ENCODE measurements around the gene PHACTR1.

PHACTR1 gene

DNA sequence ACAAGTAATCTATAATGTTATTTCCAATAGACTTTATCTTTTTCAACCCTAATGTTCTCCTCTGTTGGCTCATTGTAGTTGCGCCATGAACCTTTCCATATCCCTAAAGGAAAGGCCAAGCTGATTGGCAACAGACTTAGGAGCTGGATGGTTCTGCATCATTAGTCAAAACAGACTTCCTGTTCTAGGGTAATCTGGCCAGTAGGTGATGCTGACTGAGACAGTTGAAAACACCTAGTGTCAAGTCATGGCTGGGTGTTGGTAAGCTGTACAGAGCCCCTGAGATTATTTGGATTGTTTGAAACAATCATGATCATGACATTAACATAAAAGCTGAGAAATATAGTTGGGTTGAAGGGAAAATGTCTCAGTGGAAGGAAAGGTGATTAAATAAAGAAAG lies 231.4 kb downstream of the PHACTR1 start:
- DNase-seq (ENCODE audit: low spot score) (no peak), FAIRE-seq (no peak)

GRCh38 chr6:12950976-12951375 lies 234.4 kb downstream of the PHACTR1 start:
- DNase-seq (ENCODE audit: low spot score): no peak
- FAIRE-seq: no peak

- DNase-seq (ENCODE audit: low spot score): no peak
- FAIRE-seq: no peak
Observed at GRCh38 chr6:12951415-12951814, 234.8 kb downstream of the PHACTR1 start.

DNA sequence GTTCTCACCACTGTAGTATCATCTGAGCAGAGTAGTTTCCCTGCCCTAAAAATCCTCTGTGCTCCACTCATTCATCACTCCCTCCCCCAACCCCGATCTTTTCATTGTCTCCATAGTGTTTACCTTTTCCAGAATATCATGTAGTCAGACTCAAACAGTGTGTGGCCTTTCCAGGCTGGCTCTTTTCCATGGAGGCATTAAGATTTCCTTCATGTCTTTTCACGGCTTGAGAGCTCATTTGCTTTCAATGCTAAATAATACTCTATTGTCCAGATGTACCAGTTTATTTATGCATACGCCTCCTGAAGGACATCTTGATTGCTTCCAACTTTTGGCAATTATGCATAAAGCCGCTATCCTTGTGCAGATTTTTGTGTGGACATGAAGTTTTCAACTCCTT lies 235.8 kb downstream of the PHACTR1 start:
- no peak for FAIRE-seq
- no peak for DNase-seq (ENCODE audit: low spot score)

DNA sequence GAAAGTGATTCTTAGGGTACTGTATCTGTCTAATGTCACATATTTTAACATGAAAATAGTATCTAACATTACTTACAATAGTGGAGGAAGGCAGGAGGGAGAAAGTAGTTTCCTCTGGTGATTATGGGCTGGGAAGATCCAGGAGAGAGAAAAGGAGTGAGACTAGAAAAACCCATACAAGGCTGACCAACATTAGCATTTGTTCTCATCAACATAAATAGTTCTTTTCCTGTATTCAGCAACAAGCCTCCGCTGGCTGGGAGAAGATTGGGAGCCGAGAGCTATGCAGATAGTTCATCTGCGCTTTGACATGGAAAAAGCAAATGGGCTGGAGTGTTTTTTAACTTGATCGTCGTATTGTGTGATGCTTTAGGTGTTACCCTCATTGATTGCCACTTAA lies 239.4 kb downstream of the PHACTR1 start:
- DNase-seq (ENCODE audit: low spot score) (no peak), FAIRE-seq (no peak)

DNA sequence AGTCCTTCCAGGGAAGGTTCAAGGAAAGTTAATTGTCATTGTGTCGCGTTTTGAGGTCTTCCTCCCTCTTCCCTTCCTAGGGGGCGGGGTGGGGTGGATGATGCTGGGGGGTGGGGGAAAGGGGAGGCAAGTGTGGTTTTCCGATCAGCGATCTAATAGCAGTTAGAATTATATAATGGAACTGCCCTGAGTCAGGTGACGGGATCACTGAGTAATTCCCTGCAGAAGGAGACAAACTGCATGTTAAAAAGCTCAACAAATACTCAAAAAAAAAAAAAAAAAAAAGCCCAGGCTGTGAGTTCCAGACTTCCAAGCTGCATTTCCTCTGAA lies 240.4 kb downstream of the PHACTR1 start:
- DNase-seq (ENCODE audit: low spot score) (no peak), FAIRE-seq (no peak)

DNA sequence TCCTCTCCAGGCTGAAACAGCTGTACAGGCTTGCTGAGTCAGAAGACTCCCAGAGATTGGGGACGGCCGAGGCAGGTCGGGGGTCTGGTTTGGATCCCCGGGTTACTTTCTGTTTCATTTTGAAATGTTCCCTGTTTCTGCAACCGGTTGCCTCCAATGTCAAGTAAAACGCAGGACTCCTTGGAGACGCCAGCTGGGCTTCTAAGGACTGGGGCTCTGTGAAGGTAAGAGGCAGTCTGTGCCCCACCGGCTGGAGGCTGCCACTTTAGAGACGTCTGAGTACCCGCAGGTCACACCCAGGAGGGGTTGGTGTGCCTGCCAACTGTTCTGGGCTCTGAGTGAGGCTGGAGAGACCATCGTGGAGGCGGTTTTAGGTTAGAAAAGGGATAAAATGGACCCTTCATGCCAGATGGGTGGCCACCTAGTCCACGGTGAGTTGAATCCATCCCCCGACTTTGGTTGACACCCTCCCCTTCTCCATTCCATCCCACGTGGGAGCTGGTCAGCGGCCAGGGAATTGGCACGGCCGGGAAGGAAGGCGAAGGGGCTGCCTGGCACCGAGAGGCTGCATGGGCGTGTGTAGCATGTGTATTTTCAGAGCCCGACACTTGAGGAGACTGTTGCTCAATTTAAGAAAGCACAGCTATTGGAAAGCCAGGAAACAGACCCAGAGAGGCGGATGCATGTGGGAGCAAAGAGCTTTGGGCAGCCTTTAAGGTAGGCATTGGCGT lies 240.9 kb downstream of the PHACTR1 start:
- FAIRE-seq: no peak

DNA sequence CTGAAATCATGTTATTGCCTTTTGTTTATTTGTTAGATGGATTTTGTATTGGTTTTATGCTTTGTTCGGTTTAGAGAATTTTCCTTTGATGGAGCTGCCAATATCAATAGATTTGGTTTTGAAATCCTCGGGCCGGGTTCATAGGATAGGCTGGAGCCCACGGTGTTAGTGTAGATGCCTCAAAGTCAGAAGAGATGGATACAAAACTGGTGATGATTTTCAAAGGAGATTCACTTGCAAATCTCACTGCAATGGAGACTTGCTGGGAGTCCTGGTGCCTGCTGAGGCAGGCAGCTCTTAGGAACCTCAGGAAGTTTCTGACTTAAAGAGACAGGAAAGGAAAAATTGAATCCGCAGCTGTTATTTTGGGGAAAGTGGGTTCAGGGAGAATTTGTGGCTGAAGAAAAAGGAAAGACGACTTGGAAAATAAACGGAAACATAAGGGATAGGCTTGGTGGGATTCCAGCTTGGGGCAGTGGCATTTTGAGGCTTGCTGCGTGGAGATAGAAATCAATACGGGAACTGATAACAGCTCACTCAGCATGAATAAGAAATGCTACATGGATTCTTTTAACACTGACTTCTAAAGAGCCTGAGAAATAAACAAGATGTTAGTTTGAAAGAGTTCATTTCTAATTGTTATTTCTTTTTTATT lies 241.6 kb downstream of the PHACTR1 start:
- DNase-seq (ENCODE audit: low spot score): no peak

More for the DNA sequence above, 240.9 kb downstream of the PHACTR1 start:
- no peak for DNase-seq (ENCODE audit: low spot score)

DNA sequence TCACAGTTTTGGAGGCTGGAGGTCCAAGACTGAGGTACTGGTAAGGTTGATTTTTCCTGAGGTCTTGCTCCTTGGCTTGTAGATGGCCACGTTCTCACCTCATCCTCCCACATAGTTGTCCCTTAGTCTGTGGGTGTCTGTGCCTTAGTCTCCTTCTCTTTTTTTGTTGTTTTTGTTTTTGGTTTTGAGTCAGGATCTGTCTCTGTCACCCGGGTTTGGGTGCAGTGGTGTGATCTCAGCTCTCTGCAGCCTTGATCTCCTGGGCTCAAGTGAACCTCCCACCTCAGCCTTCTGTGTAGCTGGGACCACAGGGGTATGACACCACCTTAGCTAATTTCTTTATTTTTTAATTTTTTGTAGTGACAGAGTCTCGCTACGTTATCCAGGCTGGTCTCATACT lies 245.2 kb downstream of the PHACTR1 start:
- DNase-seq (ENCODE audit: low spot score): no peak
- no peak for FAIRE-seq

More for the DNA sequence above, 241.6 kb downstream of the PHACTR1 start:
- no peak for FAIRE-seq

- FAIRE-seq: no peak
- DNase-seq (ENCODE audit: low spot score): no peak
Observed at GRCh38 chr6:12962529-12962928, 246.0 kb downstream of the PHACTR1 start.

- DNase-seq (ENCODE audit: low spot score) (no peak), FAIRE-seq (no peak)
Observed at GRCh38 chr6:12962987-12963386, 246.4 kb downstream of the PHACTR1 start.

DNA sequence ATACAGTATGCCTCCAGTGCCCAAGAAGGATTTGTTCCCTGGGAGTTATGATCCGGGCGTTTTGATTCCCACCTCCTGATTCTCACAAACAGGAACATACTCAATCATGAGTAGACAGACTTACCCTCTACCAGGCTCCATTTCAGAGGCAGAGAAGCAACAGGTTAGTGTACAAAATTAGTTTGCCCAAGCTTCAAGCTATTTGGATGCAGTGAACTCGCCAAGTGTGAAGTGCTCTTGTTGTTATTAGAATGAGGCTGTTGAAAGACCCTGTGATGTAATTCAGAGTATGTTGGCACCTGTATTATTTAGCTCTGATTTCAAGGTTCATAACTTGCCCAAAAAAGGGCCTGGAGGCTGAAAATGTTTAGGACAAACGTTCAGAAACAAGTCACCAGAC lies 247.0 kb downstream of the PHACTR1 start:
- FAIRE-seq: no peak

DNA sequence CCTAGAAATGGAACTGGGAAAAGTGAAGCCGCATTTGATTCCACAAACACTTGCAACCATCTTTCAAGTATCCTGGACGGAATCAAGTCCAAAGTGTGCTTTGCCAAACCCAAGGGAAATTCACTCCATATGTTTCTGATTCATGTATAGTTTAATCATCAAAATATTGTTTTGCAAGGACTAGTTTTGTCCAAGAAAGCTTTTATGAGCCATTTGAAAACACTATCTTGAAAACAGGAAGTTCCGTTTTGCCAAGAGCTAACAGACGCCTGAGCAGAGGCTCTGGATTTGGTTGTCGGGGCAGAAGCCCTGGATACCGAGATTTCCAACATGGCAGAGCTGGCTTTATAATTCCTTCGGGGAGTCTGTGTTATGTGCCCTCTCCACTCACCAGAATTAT lies 251.1 kb downstream of the PHACTR1 start:
- FAIRE-seq: no peak
- DNase-seq (ENCODE audit: low spot score): no peak

More for the DNA sequence above, 247.0 kb downstream of the PHACTR1 start:
- DNase-seq (ENCODE audit: low spot score): no peak

- DNase-seq (ENCODE audit: low spot score) (no peak), FAIRE-seq (no peak)
Observed at GRCh38 chr6:12968290-12968689, 251.7 kb downstream of the PHACTR1 start.

DNA sequence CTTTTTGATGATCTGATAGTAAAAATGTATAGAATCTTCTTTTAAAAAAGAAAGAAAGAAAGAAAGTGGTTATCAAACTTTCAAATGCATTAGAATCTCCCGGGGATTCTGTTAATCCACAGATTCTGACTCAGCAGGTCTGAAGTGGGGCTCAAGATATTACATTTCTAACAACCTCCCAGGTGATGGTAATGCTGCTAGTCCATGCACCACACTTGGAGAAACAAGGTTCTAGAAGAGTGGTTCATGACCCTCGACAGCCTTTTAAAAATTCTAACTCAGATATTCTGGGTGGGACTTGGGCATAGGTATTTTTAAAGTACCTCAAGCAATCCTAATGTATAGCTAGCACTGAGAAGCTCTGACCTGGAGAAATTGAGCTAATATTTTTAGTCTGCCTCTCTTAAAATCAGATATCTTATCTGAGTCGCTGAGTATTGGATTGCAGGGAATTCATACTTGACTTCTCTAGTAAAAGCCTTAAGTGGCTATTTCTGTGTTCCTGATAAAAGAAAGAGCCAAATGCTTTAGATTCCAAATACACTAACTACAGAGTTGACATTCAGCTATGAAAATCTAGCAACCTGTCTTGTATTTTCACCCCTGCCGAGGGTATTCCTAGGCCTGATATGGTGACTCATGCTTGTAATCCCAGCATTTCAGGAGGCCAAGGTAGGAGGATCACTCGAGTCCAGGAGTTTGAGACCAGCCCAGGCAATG lies 252.4 kb downstream of the PHACTR1 start:
- no peak for DNase-seq (ENCODE audit: low spot score)

DNA sequence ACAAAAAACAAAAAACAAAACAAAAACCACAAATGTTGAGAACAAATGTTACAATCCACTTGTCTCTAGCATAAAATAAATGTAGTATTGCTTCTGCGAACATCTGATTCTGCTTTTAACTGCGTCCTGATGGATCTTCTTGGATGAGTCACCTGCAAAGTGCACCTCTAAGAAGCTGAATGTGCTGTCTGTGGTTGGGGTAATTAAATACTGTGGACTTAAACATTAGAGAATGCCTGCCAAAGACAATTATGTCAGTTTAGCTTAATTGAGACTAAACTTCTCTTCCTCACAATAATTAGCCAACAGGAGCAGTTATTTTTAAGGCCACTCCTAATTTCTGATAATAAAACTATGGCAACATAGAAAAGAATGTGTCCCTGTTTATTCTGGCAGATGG lies 253.4 kb downstream of the PHACTR1 start:
- FAIRE-seq: no peak
- no peak for DNase-seq (ENCODE audit: low spot score)

More for the DNA sequence above, 252.4 kb downstream of the PHACTR1 start:
- no peak for FAIRE-seq

- DNase-seq (ENCODE audit: low spot score): no peak
- FAIRE-seq: no peak
Observed at GRCh38 chr6:12973386-12973785, 256.8 kb downstream of the PHACTR1 start.

DNA sequence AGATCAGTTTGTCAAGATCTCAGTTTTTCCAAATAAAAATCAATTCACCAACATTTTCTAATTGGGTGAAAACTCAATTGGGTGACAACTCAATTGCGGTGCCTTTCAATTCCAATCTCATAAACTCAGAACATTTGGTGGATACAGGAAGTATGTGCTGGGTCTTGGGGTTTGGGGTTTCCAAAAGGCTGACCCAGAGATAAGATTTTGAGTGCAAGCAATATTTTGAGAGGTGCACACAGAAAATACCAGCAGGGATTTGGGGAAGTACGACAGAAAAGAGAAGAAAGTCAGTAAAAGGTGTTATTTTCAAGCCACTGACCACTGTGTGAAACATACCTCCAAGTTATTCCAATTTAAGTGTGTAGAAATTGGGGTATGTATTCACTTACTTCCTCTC lies 258.0 kb downstream of the PHACTR1 start:
- no peak for FAIRE-seq

DNA sequence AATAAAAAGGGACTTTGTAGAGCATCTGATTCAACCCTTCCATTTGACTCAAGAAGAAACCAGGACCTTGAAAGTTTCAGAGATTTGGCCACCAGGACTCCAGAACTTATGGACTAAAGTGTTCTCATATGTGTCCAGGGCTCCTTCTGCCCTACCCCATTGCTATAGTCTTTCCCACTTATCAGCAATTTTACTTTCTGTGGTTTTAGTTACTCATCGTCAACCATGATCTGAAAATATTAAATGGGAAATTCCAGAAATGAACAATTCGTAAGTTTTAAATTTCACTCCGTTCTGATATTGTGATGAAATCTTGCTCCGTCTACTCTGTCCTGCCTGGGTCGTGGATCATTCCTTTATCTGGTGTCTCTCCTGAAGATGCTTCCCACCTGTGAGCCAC lies 259.8 kb downstream of the PHACTR1 start:
- FAIRE-seq (no peak), DNase-seq (ENCODE audit: low spot score) (no peak)

More for the DNA sequence above, 258.0 kb downstream of the PHACTR1 start:
- no peak for DNase-seq (ENCODE audit: low spot score)

- FAIRE-seq: no peak
- DNase-seq (ENCODE audit: low spot score): no peak
Observed at GRCh38 chr6:12977206-12977605, 260.6 kb downstream of the PHACTR1 start.

GRCh38 chr6:12977806-12978205 lies 261.2 kb downstream of the PHACTR1 start:
- no peak for FAIRE-seq
- DNase-seq (ENCODE audit: low spot score): no peak

- no peak for DNase-seq (ENCODE audit: low spot score)
- no peak for FAIRE-seq
Observed at GRCh38 chr6:12980741-12981140, 264.2 kb downstream of the PHACTR1 start.

- DNase-seq (ENCODE audit: low spot score) (no peak), FAIRE-seq (no peak)
Observed at GRCh38 chr6:12984776-12985175, 268.2 kb downstream of the PHACTR1 start.

All from RCC 7860 (cell line).